GM21515 (cell line): ENCODE data around the gene MTHFD1L.

Experiments
- ATAC-seq: cut with Tn5 transposase; IDR thresholded peaks from one replicate; pipeline ENCODE4 v1.9.1; 2021; ENCODE audit not compliant: unreplicated experiment

The MTHFD1L gene

GRCh38 chr6:150865043-150865405, 478 bp upstream of the MTHFD1L start:
- ATAC-seq: no peak

GRCh38 chr6:150866147-150866990, 867 bp downstream of the MTHFD1L start:
- peak; percentile 76 for ATAC-seq

- no peak for ATAC-seq
Observed at GRCh38 chr6:150866991-150867501, 1.5 kb downstream of the MTHFD1L start.

GRCh38 chr6:150868759-150869158, 3.3 kb downstream of the MTHFD1L start:
- ATAC-seq: no peak

GRCh38 chr6:150874179-150874578, 8.7 kb downstream of the MTHFD1L start:
- no peak for ATAC-seq

- ATAC-seq: no peak
Observed at GRCh38 chr6:150875841-150876240, 10.3 kb downstream of the MTHFD1L start.

- no peak for ATAC-seq
Observed at GRCh38 chr6:150876598-150876997, 11.1 kb downstream of the MTHFD1L start.

- no peak for ATAC-seq
Observed at GRCh38 chr6:150877928-150878327, 12.4 kb downstream of the MTHFD1L start.

- ATAC-seq: no peak
Observed at GRCh38 chr6:150878347-150879213, 13.1 kb downstream of the MTHFD1L start.

- ATAC-seq: no peak
Observed at GRCh38 chr6:150880336-150880735, 14.8 kb downstream of the MTHFD1L start.

GRCh38 chr6:150881911-150882481, 16.5 kb downstream of the MTHFD1L start:
- ATAC-seq: no peak

- ATAC-seq: no peak
Observed at GRCh38 chr6:150883521-150883920, 18.0 kb downstream of the MTHFD1L start.

GRCh38 chr6:150886155-150886554, 20.7 kb downstream of the MTHFD1L start:
- ATAC-seq: no peak

GRCh38 chr6:150887978-150888563, 22.6 kb downstream of the MTHFD1L start:
- no peak for ATAC-seq

- ATAC-seq: no peak
Observed at GRCh38 chr6:150890346-150890745, 24.8 kb downstream of the MTHFD1L start.

- ATAC-seq: peak; percentile 48
Observed at GRCh38 chr6:150891888-150892485, 26.5 kb downstream of the MTHFD1L start.

- ATAC-seq: no peak
Observed at GRCh38 chr6:150894191-150894744, 28.8 kb downstream of the MTHFD1L start.

GRCh38 chr6:150894935-150895552, 29.5 kb downstream of the MTHFD1L start:
- peak; percentile 52 for ATAC-seq

- no peak for ATAC-seq
Observed at GRCh38 chr6:150895928-150896632, 30.6 kb downstream of the MTHFD1L start.
